Measurements from ENCODE around the gene GADD45A.

The GADD45A gene

DNA sequence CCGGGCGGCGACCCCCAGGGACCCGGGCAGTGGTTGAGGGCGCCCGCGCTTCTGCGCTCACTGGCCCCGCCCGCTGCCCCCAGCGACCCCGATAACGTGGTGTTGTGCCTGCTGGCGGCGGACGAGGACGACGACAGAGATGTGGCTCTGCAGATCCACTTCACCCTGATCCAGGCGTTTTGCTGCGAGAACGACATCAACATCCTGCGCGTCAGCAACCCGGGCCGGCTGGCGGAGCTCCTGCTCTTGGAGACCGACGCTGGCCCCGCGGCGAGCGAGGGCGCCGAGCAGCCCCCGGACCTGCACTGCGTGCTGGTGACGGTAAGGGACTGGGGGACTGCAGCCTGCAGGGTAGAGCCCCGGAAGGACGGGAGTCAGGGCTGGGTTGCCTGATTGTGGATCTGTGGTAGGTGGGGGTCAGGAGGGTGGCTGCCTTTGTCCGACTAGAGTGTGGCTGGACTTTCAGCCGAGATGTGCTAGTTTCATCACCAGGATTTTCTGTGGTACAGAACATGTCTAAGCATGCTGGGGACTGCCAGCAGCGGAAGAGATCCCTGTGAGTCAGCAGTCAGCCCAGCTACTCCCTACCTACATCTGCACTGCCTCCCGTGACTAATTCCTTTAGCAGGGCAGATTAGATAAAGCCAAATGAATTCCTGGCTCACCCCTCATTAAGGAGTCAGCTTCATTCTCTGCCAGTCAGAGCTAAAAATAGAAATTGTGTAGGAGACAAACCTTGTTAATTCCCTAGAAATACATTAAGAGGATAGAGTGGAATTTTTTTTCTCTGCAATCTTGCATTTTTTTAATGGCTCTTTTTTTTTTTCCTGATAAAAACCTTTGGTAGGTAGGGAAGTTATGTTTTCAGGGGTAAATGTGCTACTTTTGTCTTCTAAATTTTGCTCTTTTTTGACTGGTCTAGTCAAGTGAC, 1.5 kb downstream of the GADD45A start:
- Histone ChIP-seq H3K9ac (ENCODE audit: low read length) (peak overlapping the region; percentile 92), H3K9me3 (ENCODE audit: insufficient read depth, low read depth, low read length) (no peaks in the 10 kb centered on the region), H3K27me3 (ENCODE audit: insufficient read depth, low read length) (no peaks in the 10 kb centered on the region), H3K4me3 (ENCODE audit: low read depth, low read length) (peak overlapping the region; percentile 96), H2BK12ac (ENCODE audit: low read length) (no peak overlapping the region), H4K91ac (ENCODE audit: low read depth, low read length) (peak overlapping the region; percentile 85), H2AFZ (ENCODE audit: insufficient read depth, low read length, poor library complexity) (peak overlapping the region; percentile 38), H3K27ac (ENCODE audit: low read depth, low read length) (peak overlapping the region; percentile 95), H2AK5ac (ENCODE audit: low read length) (peak overlapping the region; percentile 61), H3K18ac (ENCODE audit: low read length) (peak overlapping the region; percentile 98), H3K36me3 (ENCODE audit: control insufficient read depth in 1 of 2, insufficient read depth in 2 of 2, low read length in 2 of 2) (peaks cover 2 to 11% of the 10 kb centered on the region in 2 experiments), H3K4ac (ENCODE audit: low read depth, low read length) (peak overlapping the region; percentile 100), H3K14ac (ENCODE audit: low read length) (peak overlapping the region; percentile 41), H2BK5ac (ENCODE audit: low read depth, low read length, poor library complexity) (peak overlapping the region; percentile 84), H3K23ac (ENCODE audit: low read length) (no peak overlapping the region), H2BK120ac (ENCODE audit: insufficient read depth, low read length, poor library complexity) (peak overlapping the region; percentile 88), H3K4me1 (ENCODE audit: control insufficient read depth in 1 of 2, insufficient read depth in 2 of 2, low read length in 2 of 2) (peaks cover 0 to 7% of the 10 kb centered on the region in 2 experiments), H3K79me2 (ENCODE audit: control insufficient read depth, insufficient read depth, low read length, poor library complexity) (peaks cover 18% of the 10 kb centered on the region), H3K79me1 (ENCODE audit: low read length) (peaks cover 26% of the 10 kb centered on the region), H4K8ac (ENCODE audit: low read depth, low read length) (peak overlapping the region; percentile 39), H3K4me2 (ENCODE audit: low read length) (peak overlapping the region; percentile 88), H4K12ac (ENCODE audit: low read depth, low read length) (peak overlapping the region; percentile 81)
- DNase-seq = peak; percentile 95 to 96
- no CpG with 5 or more reads among the region's 43 CpGs for WGBS (ENCODE audit: extremely low coverage, insufficient coverage, insufficient read length)

DNA sequence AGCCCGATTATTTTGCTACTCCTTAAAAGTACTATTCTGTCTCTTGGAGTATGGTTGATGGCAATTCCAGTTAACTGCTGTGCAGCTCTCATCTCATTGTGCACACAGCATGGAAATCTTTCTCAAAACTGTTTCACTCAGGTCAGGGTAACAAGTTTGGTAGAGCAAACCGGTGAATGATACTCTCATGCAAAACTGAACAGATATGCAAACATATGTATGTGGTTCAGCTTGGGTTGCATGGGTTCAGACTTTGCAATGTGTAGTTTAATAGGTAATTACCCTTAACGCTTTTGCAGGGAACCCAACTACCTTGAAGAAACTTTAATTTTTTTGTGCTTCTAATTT, 2.2 kb downstream of the GADD45A start:
- no peak overlapping the region for H3K23ac ChIP-seq (ENCODE audit: low read length)
- H3K36me3 ChIP-seq (ENCODE audit: control insufficient read depth in 1 of 2, insufficient read depth in 2 of 2, low read length in 2 of 2) = peaks cover 2 to 11% of the 10 kb centered on the region in 2 experiments
- peak overlapping the region; percentile 88 for H3K4me2 ChIP-seq (ENCODE audit: low read length)
- H2AFZ ChIP-seq (ENCODE audit: insufficient read depth, low read length, poor library complexity) = no peak overlapping the region
- no peak overlapping the region for H2AK5ac ChIP-seq (ENCODE audit: low read length)
- H2BK120ac ChIP-seq (ENCODE audit: insufficient read depth, low read length, poor library complexity) = peak overlapping the region; percentile 18
- H3K4ac ChIP-seq (ENCODE audit: low read depth, low read length) = peak overlapping the region; percentile 27
- no peak overlapping the region for H2BK5ac ChIP-seq (ENCODE audit: low read depth, low read length, poor library complexity)
- no peak overlapping the region for H3K14ac ChIP-seq (ENCODE audit: low read length)
- H3K4me1 ChIP-seq (ENCODE audit: control insufficient read depth in 1 of 2, insufficient read depth in 2 of 2, low read length in 2 of 2) = peaks cover 0 to 7% of the 10 kb centered on the region in 2 experiments
- H4K91ac ChIP-seq (ENCODE audit: low read depth, low read length) = no peak overlapping the region
- H2BK12ac ChIP-seq (ENCODE audit: low read length) = no peak overlapping the region
- H3K79me2 ChIP-seq (ENCODE audit: control insufficient read depth, insufficient read depth, low read length, poor library complexity) = peaks cover 18% of the 10 kb centered on the region
- WGBS (ENCODE audit: extremely low coverage, insufficient coverage, insufficient read length) = no CpG with 5 or more reads among the region's 3 CpGs
- H3K9me3 ChIP-seq (ENCODE audit: insufficient read depth, low read depth, low read length) = no peaks in the 10 kb centered on the region
- H3K27ac ChIP-seq (ENCODE audit: low read depth, low read length) = peak overlapping the region; percentile 78
- no peak overlapping the region for H4K12ac ChIP-seq (ENCODE audit: low read depth, low read length)
- DNase-seq = no peak
- no peak overlapping the region for H3K18ac ChIP-seq (ENCODE audit: low read length)
- peak overlapping the region; percentile 78 for H3K9ac ChIP-seq (ENCODE audit: low read length)
- no peaks in the 10 kb centered on the region for H3K27me3 ChIP-seq (ENCODE audit: insufficient read depth, low read length)
- no peak overlapping the region for H4K8ac ChIP-seq (ENCODE audit: low read depth, low read length)
- no peak overlapping the region for H3K4me3 ChIP-seq (ENCODE audit: low read depth, low read length)
- peaks cover 26% of the 10 kb centered on the region for H3K79me1 ChIP-seq (ENCODE audit: low read length)

DNA sequence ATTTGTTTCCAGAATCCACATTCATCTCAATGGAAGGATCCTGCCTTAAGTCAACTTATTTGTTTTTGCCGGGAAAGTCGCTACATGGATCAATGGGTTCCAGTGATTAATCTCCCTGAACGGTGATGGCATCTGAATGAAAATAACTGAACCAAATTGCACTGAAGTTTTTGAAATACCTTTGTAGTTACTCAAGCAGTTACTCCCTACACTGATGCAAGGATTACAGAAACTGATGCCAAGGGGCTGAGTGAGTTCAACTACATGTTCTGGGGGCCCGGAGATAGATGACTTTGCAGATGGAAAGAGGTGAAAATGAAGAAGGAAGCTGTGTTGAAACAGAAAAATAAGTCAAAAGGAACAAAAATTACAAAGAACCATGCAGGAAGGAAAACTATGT, 2.6 kb downstream of the GADD45A start:
- no peak overlapping the region for H3K9ac ChIP-seq (ENCODE audit: low read length)
- no peak overlapping the region for H3K18ac ChIP-seq (ENCODE audit: low read length)
- no CpG with 5 or more reads among the region's 4 CpGs for WGBS (ENCODE audit: extremely low coverage, insufficient coverage, insufficient read length)
- H4K12ac ChIP-seq (ENCODE audit: low read depth, low read length) = no peak overlapping the region
- H4K8ac ChIP-seq (ENCODE audit: low read depth, low read length) = no peak overlapping the region
- peak in 1 of 2 donors; percentile 65 for DNase-seq
- H2BK12ac ChIP-seq (ENCODE audit: low read length) = no peak overlapping the region
- H3K27me3 ChIP-seq (ENCODE audit: insufficient read depth, low read length) = no peaks in the 10 kb centered on the region
- H4K91ac ChIP-seq (ENCODE audit: low read depth, low read length) = no peak overlapping the region
- no peak overlapping the region for H2BK120ac ChIP-seq (ENCODE audit: insufficient read depth, low read length, poor library complexity)
- peaks cover 26% of the 10 kb centered on the region for H3K79me1 ChIP-seq (ENCODE audit: low read length)
- peaks cover 2 to 11% of the 10 kb centered on the region in 2 experiments for H3K36me3 ChIP-seq (ENCODE audit: control insufficient read depth in 1 of 2, insufficient read depth in 2 of 2, low read length in 2 of 2)
- H3K27ac ChIP-seq (ENCODE audit: low read depth, low read length) = no peak overlapping the region
- no peak overlapping the region for H2BK5ac ChIP-seq (ENCODE audit: low read depth, low read length, poor library complexity)
- H2AK5ac ChIP-seq (ENCODE audit: low read length) = no peak overlapping the region
- peaks cover 18% of the 10 kb centered on the region for H3K79me2 ChIP-seq (ENCODE audit: control insufficient read depth, insufficient read depth, low read length, poor library complexity)
- H3K9me3 ChIP-seq (ENCODE audit: insufficient read depth, low read depth, low read length) = no peaks in the 10 kb centered on the region
- H3K4me1 ChIP-seq (ENCODE audit: control insufficient read depth in 1 of 2, insufficient read depth in 2 of 2, low read length in 2 of 2) = peaks cover 0 to 7% of the 10 kb centered on the region in 2 experiments
- H3K4me3 ChIP-seq (ENCODE audit: low read depth, low read length) = no peak overlapping the region
- no peak overlapping the region for H3K23ac ChIP-seq (ENCODE audit: low read length)
- H3K4ac ChIP-seq (ENCODE audit: low read depth, low read length) = no peak overlapping the region
- H2AFZ ChIP-seq (ENCODE audit: insufficient read depth, low read length, poor library complexity) = no peak overlapping the region
- H3K14ac ChIP-seq (ENCODE audit: low read length) = no peak overlapping the region
- H3K4me2 ChIP-seq (ENCODE audit: low read length) = peak overlapping the region; percentile 45

DNA sequence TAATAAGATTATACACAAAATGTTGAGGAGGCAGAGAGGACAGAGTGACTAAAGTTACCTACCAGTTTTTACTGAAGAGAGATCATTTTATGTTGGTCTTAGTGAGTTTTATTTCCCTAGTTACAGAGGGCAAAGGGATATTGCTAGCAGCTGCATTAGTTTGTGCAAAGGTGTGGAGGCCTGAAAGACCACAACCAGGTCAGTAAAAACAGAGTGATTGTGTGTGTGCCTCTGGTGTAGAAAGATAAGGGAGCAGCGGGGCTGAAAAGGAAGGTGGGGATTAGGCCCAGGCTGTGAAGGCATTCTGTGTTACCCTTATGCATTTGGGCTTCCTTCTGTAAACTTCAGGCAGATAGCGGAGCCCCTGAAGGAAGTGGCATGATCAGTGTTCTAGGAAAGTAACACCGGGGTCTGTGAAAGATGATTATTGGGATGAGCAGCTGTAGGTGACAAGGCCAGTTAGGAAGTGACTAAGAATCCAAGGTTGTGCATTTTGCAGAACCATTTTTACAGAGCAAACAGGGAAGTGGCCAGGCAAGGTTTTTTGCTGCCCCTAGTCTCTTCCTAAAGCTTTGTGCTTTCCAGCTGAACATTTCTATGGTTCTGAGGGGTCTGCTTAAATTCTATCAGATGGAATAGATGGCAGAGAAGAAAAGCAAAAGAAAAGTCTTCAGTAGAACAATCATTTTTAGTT, 3.7 kb downstream of the GADD45A start:
- H3K36me3 ChIP-seq (ENCODE audit: control insufficient read depth in 1 of 2, insufficient read depth in 2 of 2, low read length in 2 of 2) = peaks cover 2 to 11% of the 10 kb centered on the region in 2 experiments

More for the DNA sequence above, 3.7 kb downstream of the GADD45A start:
- no peak overlapping the region for H3K4me3 ChIP-seq (ENCODE audit: low read depth, low read length)
- peaks cover 23% of the 10 kb centered on the region for H3K79me1 ChIP-seq (ENCODE audit: low read length)
- no peak overlapping the region for H3K18ac ChIP-seq (ENCODE audit: low read length)
- peaks cover 0 to 7% of the 10 kb centered on the region in 2 experiments for H3K4me1 ChIP-seq (ENCODE audit: control insufficient read depth in 1 of 2, insufficient read depth in 2 of 2, low read length in 2 of 2)
- no peak for DNase-seq
- no peaks in the 10 kb centered on the region for H3K27me3 ChIP-seq (ENCODE audit: insufficient read depth, low read length)
- no peak overlapping the region for H4K91ac ChIP-seq (ENCODE audit: low read depth, low read length)
- no peak overlapping the region for H3K9ac ChIP-seq (ENCODE audit: low read length)
- H3K14ac ChIP-seq (ENCODE audit: low read length) = no peak overlapping the region
- no peaks in the 10 kb centered on the region for H3K9me3 ChIP-seq (ENCODE audit: insufficient read depth, low read depth, low read length)
- no peak overlapping the region for H2BK12ac ChIP-seq (ENCODE audit: low read length)
- no peak overlapping the region for H3K4me2 ChIP-seq (ENCODE audit: low read length)
- H3K27ac ChIP-seq (ENCODE audit: low read depth, low read length) = no peak overlapping the region
- peaks cover 18% of the 10 kb centered on the region for H3K79me2 ChIP-seq (ENCODE audit: control insufficient read depth, insufficient read depth, low read length, poor library complexity)
- no peak overlapping the region for H2AK5ac ChIP-seq (ENCODE audit: low read length)
- no peak overlapping the region for H3K23ac ChIP-seq (ENCODE audit: low read length)
- H2AFZ ChIP-seq (ENCODE audit: insufficient read depth, low read length, poor library complexity) = no peak overlapping the region
- no peak overlapping the region for H3K4ac ChIP-seq (ENCODE audit: low read depth, low read length)
- no peak overlapping the region for H4K8ac ChIP-seq (ENCODE audit: low read depth, low read length)
- WGBS (ENCODE audit: extremely low coverage, insufficient coverage, insufficient read length) = no CpG with 5 or more reads among the region's 3 CpGs
- no peak overlapping the region for H2BK120ac ChIP-seq (ENCODE audit: insufficient read depth, low read length, poor library complexity)
- no peak overlapping the region for H2BK5ac ChIP-seq (ENCODE audit: low read depth, low read length, poor library complexity)
- no peak overlapping the region for H4K12ac ChIP-seq (ENCODE audit: low read depth, low read length)
